Measurements from ENCODE around the gene TRAPPC5. TPM values are rescaled to one million over a fixed set of nuclear protein-coding genes. Genes with fewer than 3 reads are reported as not detected.

The TRAPPC5 gene
- total and polyA plus RNA-seq, 10 donors: 47.2 to 159 (median 86.0) TPM

DNA sequence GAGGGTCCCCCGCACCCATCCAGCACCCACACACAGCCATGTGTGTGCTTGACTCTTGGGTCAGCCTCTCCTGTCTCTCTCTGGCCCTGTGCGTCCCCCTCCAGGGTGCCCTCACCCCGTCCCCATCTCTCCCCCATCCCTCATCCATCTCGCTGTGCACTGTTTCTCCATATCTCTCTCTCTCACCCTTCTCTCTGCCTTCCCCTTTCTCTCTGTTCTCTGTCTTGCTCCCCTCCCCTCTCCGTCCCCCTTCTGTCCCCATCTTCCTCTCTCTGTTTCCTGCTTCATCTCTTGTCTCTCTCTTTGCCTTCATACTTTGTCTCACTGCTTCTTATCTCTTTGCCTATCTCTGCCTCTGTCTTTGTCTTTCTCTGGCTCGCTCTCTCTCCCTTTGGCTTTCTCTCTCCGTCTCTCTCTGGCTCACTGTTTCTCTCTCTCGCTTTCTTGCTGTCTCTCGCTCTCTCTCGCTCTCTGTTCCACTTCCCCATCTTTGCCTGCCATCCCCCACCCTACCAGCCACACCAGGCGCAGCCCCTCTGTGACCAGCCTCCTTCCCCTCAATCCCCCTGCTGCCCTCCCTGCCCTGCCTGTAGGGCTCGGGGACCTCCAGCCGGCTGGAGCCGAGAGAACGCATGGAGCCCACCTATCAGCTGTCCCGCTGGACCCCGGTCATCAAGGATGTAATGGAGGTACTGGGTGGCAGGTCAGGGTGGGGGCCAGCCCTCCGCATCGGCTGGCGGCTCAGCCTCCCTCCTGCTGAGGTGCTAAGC lies 34.8 kb upstream of the TRAPPC5 start:
- Histone ChIP-seq H3K36me3 (peaks cover 0 to 66% (median 38%) of the 10 kb centered on the region in 6 donors), H3K27ac (peak overlapping the region in 6 of 8 donors; percentile 15 to 84 (median 76)), H3K4me3 (peak overlapping the region in 3 of 8 donors; percentile 7 to 12 (median 8)), H3K4me1 (peaks cover 0 to 34% (median 4%) of the 10 kb centered on the region in 6 donors), H3K27me3 (replicated peaks in 1 of 7) (peaks cover 0 to 5% (median 0%) of the 10 kb centered on the region in 7 donors), H3K9me3 (no peaks in the 10 kb centered on the region)
- WGBS, 5 donors: 49 to 75% (median 68%) methylated on average over 17 to 20 of the region's 20 CpGs
- DNase-seq: no peak
- intact Hi-C loops (cut with DNase I; ENCODE audit: low total_unique reads): no loop called here
- no peak for TF ChIP-seq CTCF (IDR thresholded peaks at IDR 0.05 in 8 of 11, conservative IDR thresholded peaks at IDR 0.05 in 3 of 11)
- peak; percentile 10 to 71 (median 36) for TF ChIP-seq POLR2AphosphoS5 (IDR thresholded peaks at IDR 0.05)

DNA sequence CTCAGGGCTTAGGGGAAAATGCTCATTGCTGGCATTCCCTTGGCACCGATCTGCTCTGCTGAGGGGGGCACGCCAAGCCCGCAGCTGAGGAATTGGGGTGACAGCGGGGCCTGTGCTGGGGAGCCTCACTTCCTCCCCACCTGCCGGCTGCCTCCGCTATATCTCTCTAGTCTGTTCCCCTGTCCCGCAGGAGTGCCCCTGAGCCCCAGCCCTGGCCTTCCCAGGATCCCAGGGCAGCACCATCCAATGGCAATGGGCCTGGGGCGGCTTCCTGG lies 34.3 kb upstream of the TRAPPC5 start:
- WGBS, 5 donors: 70 to 90% (median 86%) methylated on average over 2 to 8 of the region's 8 CpGs
- peaks cover 0 to 61% (median 38%) of the 10 kb centered on the region in 6 donors for H3K36me3 ChIP-seq
- intact Hi-C loops (cut with DNase I; ENCODE audit: low total_unique reads): no loop called here
- peaks cover 0 to 35% (median 4%) of the 10 kb centered on the region in 6 donors for H3K4me1 ChIP-seq
- peak overlapping the region in 4 of 8 donors; percentile 74 to 84 (median 79) for H3K27ac ChIP-seq
- DNase-seq: no peak
- peak overlapping the region in 3 of 8 donors; percentile 7 to 12 (median 8) for H3K4me3 ChIP-seq
- H3K27me3 ChIP-seq (replicated peaks in 1 of 7): peaks cover 0 to 10% (median 0%) of the 10 kb centered on the region in 7 donors
- no peak for TF ChIP-seq CTCF (IDR thresholded peaks at IDR 0.05 in 8 of 11, conservative IDR thresholded peaks at IDR 0.05 in 3 of 11)
- TF ChIP-seq POLR2AphosphoS5 (IDR thresholded peaks at IDR 0.05): peak in 1 of 3 donors; percentile 65
- H3K9me3 ChIP-seq: no peaks in the 10 kb centered on the region

- H3K27me3 ChIP-seq (replicated peaks in 1 of 7): peaks cover 0 to 14% (median 0%) of the 10 kb centered on the region in 7 donors
- no peak for DNase-seq
- peaks cover 0 to 43% (median 11%) of the 10 kb centered on the region in 6 donors for H3K4me1 ChIP-seq
- H3K27ac ChIP-seq: peak overlapping the region in 1 of 8 donors; percentile 84
- H3K36me3 ChIP-seq: peaks cover 0 to 53% (median 33%) of the 10 kb centered on the region in 6 donors
- H3K9me3 ChIP-seq: no peaks in the 10 kb centered on the region
- intact Hi-C loops (cut with DNase I; ENCODE audit: low total_unique reads): no loop called here
- H3K4me3 ChIP-seq: no peak overlapping the region
- 91 to 97% (median 95%) methylated on average over 7 to 26 of the region's 26 CpGs for WGBS, 5 donors
- TF ChIP-seq POLR2A (IDR thresholded peaks at IDR 0.05) (no peak), POLR2AphosphoS5 (IDR thresholded peaks at IDR 0.05) (peak in 1 of 3 donors; percentile 60)
Measured at GRCh38 chr19:7647156-7647555, 33.5 kb upstream of the TRAPPC5 start.

- peaks cover 3 to 56% (median 17%) of the 10 kb centered on the region in 6 donors for H3K4me1 ChIP-seq
- H3K27ac ChIP-seq: no peak overlapping the region
- DNase-seq: no peak
- no peaks in the 10 kb centered on the region for H3K9me3 ChIP-seq
- peaks cover 0 to 41% (median 27%) of the 10 kb centered on the region in 6 donors for H3K36me3 ChIP-seq
- 83 to 88% (median 85%) methylated on average over 15 of the region's 15 CpGs for WGBS, 5 donors
- peaks cover 0 to 14% (median 0%) of the 10 kb centered on the region in 7 donors for H3K27me3 ChIP-seq (replicated peaks in 1 of 7)
- intact Hi-C loops (cut with DNase I; ENCODE audit: low total_unique reads): no loop called here
- no peak overlapping the region for H3K4me3 ChIP-seq
- TF ChIP-seq POLR2AphosphoS5 (IDR thresholded peaks at IDR 0.05) (no peak), POLR2A (IDR thresholded peaks at IDR 0.05) (no peak), CTCF (IDR thresholded peaks at IDR 0.05 in 8 of 11, conservative IDR thresholded peaks at IDR 0.05 in 3 of 11) (no peak)
Measured at GRCh38 chr19:7648265-7649014, 32.2 kb upstream of the TRAPPC5 start.

Data from spleen (tissue), 11 donors.